Measurements from ENCODE around the gene BTBD6. TPM values are rescaled to one million over a fixed set of nuclear protein-coding genes. Genes with fewer than 3 reads are reported as not detected.

The BTBD6 gene
- total and polyA plus RNA-seq, 2 experiments from 2014 or later: 20.3 to 20.9 TPM

GRCh38 chr14:105261781-105262180 lies 13.4 kb downstream of the BTBD6 start:
- DNase-seq (ENCODE audit: low read depth in 1 of 2, low spot score in 1 of 2): no peak
- H3K36me3 ChIP-seq: no peaks in the 10 kb centered on the region
- H3K9me3 ChIP-seq (ENCODE audit: low read depth): no peaks in the 10 kb centered on the region
- TF ChIP-seq CTCF (IDR thresholded peaks at IDR 0.05; ENCODE audit: low read depth, low read length): no peak
- no peak overlapping the region for H3K4me3 ChIP-seq
- no peaks in the 10 kb centered on the region for H3K27me3 ChIP-seq
- no peaks in the 10 kb centered on the region for H3K4me1 ChIP-seq (ENCODE audit: low read depth)
- H3K27ac ChIP-seq: no peak overlapping the region

GRCh38 chr14:105267820-105268548 lies 19.7 kb downstream of the BTBD6 start:
- no peak for DNase-seq (ENCODE audit: low read depth in 1 of 2, low spot score in 1 of 2)
- no peak for TF ChIP-seq CTCF (IDR thresholded peaks at IDR 0.05; ENCODE audit: low read depth, low read length)

GRCh38 chr14:105268736-105269354 lies 20.5 kb downstream of the BTBD6 start:
- H3K36me3 ChIP-seq: no peaks in the 10 kb centered on the region
- TF ChIP-seq CTCF (IDR thresholded peaks at IDR 0.05; ENCODE audit: low read depth, low read length): no peak
- H3K4me1 ChIP-seq (ENCODE audit: low read depth): no peaks in the 10 kb centered on the region
- H3K27me3 ChIP-seq: no peaks in the 10 kb centered on the region
- no peak overlapping the region for H3K27ac ChIP-seq
- no peak overlapping the region for H3K4me3 ChIP-seq
- DNase-seq (ENCODE audit: low read depth in 1 of 2, low spot score in 1 of 2): no peak
- H3K9me3 ChIP-seq (ENCODE audit: low read depth): no peaks in the 10 kb centered on the region

More at GRCh38 chr14:105267820-105268548, 19.7 kb downstream of the BTBD6 start:
- H3K27ac ChIP-seq: no peak overlapping the region
- no peak overlapping the region for H3K4me3 ChIP-seq
- H3K27me3 ChIP-seq: no peaks in the 10 kb centered on the region
- H3K36me3 ChIP-seq: no peaks in the 10 kb centered on the region
- H3K9me3 ChIP-seq (ENCODE audit: low read depth): no peaks in the 10 kb centered on the region
- no peaks in the 10 kb centered on the region for H3K4me1 ChIP-seq (ENCODE audit: low read depth)

GRCh38 chr14:105269405-105269804 lies 21.1 kb downstream of the BTBD6 start:
- Histone ChIP-seq H3K4me3 (no peak overlapping the region), H3K4me1 (ENCODE audit: low read depth) (no peaks in the 10 kb centered on the region)
- no peak for DNase-seq (ENCODE audit: low read depth in 1 of 2, low spot score in 1 of 2)

GRCh38 chr14:105271224-105271890 lies 23.0 kb downstream of the BTBD6 start:
- no peak for DNase-seq (ENCODE audit: low read depth in 1 of 2, low spot score in 1 of 2)
- Histone ChIP-seq H3K4me1 (ENCODE audit: low read depth) (no peaks in the 10 kb centered on the region), H3K4me3 (no peak overlapping the region), H3K27me3 (no peaks in the 10 kb centered on the region), H3K9me3 (ENCODE audit: low read depth) (no peaks in the 10 kb centered on the region), H3K27ac (no peak overlapping the region), H3K36me3 (no peaks in the 10 kb centered on the region)
- TF ChIP-seq CTCF (IDR thresholded peaks at IDR 0.05; ENCODE audit: low read depth, low read length): no peak

More at GRCh38 chr14:105269405-105269804, 21.1 kb downstream of the BTBD6 start:
- Histone ChIP-seq H3K27me3 (no peaks in the 10 kb centered on the region), H3K36me3 (no peaks in the 10 kb centered on the region), H3K27ac (no peak overlapping the region), H3K9me3 (ENCODE audit: low read depth) (no peaks in the 10 kb centered on the region)
- no peak for TF ChIP-seq CTCF (IDR thresholded peaks at IDR 0.05; ENCODE audit: low read depth, low read length)
